Upper lobe of right lung (tissue), 1 donor: ENCODE results near the gene CBY1. TPM values are rescaled to one million over a fixed set of nuclear protein-coding genes. Genes with fewer than 3 reads are reported as not detected.

Experiments used
- ATAC-seq: fragments of 200-7000 bp; cut with Tn5 transposase; one replicate; pipeline ENCODE4 v1.9.1; 2020; ENCODE audit warnings: mild to moderate bottlenecking, moderate library complexity
- DNase-seq: peaks from one replicate; pipeline ENCODE4 v3.0.0-alpha.2; 2020
- H3K27ac ChIP-seq: fragments of 200-600 bp; one replicate; pipeline ENCODE4 v1.8.0; 2022
- H3K27me3 ChIP-seq: fragments of 200-600 bp; one replicate; pipeline ENCODE4 v1.8.0; 2022; ENCODE audit warnings: mild to moderate bottlenecking
- H3K36me3 ChIP-seq: fragments of 200-600 bp; one replicate; pipeline ENCODE4 v1.8.0; 2022
- H3K4me1 ChIP-seq: fragments of 200-600 bp; one replicate; pipeline ENCODE4 v1.8.0; 2022
- H3K4me3 ChIP-seq: fragments of 200-600 bp; one replicate; pipeline ENCODE4 v1.8.0; 2022; ENCODE audit warnings: mild to moderate bottlenecking
- H3K9me3 ChIP-seq: fragments of 200-600 bp; one replicate; pipeline ENCODE4 v1.8.0; 2022
- CTCF ChIP-seq: fragments of 200-600 bp; IDR thresholded peaks from one replicate; pipeline ENCODE4 v1.8.0; 2022; ENCODE audit warnings: antibody characterized with exemption
- intact Hi-C: fragments of 100-400 bp; cut with DNase I; formaldehyde crosslinking; loops from one replicate; pipeline ENCODE4 v1.11.0; 2022
- long read RNA-seq: library from polyadenylated mRNA; unstranded; transcript quantifications from one replicate; pipeline ENCODE4 v2.0.0, GENCODE V29; 2021
- total RNA-seq: library from RNA; stranded (reverse); fragmentation: NEBNext Ultra II Directional; extraction: Animal tissue kit (Norgen Biotek cat#: 25700); gene quantifications from one replicate; pipeline ENCODE4 v1.2.1, GENCODE V29; 2021
- donor health status: DM: no; HTN: yes; CAD: no; lungs with severe emphysema.

Gene CBY1
- total RNA-seq, result 34.6 TPM
- long read RNA-seq, transcript CBY1-201 (5 exons, 1,133 nt), result major isoform, 10 of 13 reads
- long read RNA-seq, partial matches to known transcripts, result 1 of 13 reads
- long read RNA-seq, other reads (novel, unspliced or antisense), result 2 of 13 reads

- H3K9me3 ChIP-seq, result no peaks in the 10 kb centered on the region
- peaks cover 11% of the 10 kb centered on the region for H3K4me1 ChIP-seq
- TF ChIP-seq CTCF, result no peak
- ATAC-seq, result peak; percentile 96
- peaks cover 6% of the 10 kb centered on the region for H3K36me3 ChIP-seq
- peak within 1 kb of the TSS; percentile 98 for H3K27ac ChIP-seq
- peak within 1 kb of the TSS; percentile 95 for H3K4me3 ChIP-seq
- intact Hi-C loops, result no loop called here
- H3K27me3 ChIP-seq, result no peaks in the 10 kb centered on the region
- peak; percentile 95 for DNase-seq
Measured at GRCh38 chr22:38656256-38657044, at the start of gene CBY1, which contains the start of gene FAM227A. Gene CBY1 (plus strand): TSS chr22:38656638. CDS start chr22:38668055, 11,417 bp downstream. Gene FAM227A (minus strand): TSS chr22:38656392. CDS start chr22:38650168, 6,224 bp downstream.

GRCh38 chr22:38607680-38608079 is 48.8 kb upstream of the CBY1 start:
- Histone ChIP-seq H3K4me3 (no peak overlapping the region), H3K9me3 (no peaks in the 10 kb centered on the region), H3K4me1 (no peaks in the 10 kb centered on the region), H3K27ac (no peak overlapping the region), H3K36me3 (no peaks in the 10 kb centered on the region), H3K27me3 (no peaks in the 10 kb centered on the region)
- ATAC-seq (no peak), DNase-seq (no peak)
- intact Hi-C loops, result no loop called here
- no peak for TF ChIP-seq CTCF

GRCh38 chr22:38608992-38609750 is 47.3 kb upstream of the CBY1 start:
- ATAC-seq (no peak), DNase-seq (no peak)
- no peaks in the 10 kb centered on the region for H3K4me1 ChIP-seq
- intact Hi-C loops, result no loop called here
- no peaks in the 10 kb centered on the region for H3K9me3 ChIP-seq
- no peak overlapping the region for H3K4me3 ChIP-seq
- H3K27ac ChIP-seq, result no peak overlapping the region
- no peaks in the 10 kb centered on the region for H3K36me3 ChIP-seq
- no peaks in the 10 kb centered on the region for H3K27me3 ChIP-seq
- TF ChIP-seq CTCF, result no peak

GRCh38 chr22:38610234-38610633 is 46.2 kb upstream of the CBY1 start:
- Histone ChIP-seq H3K4me3 (no peak overlapping the region), H3K36me3 (no peaks in the 10 kb centered on the region), H3K4me1 (no peaks in the 10 kb centered on the region), H3K9me3 (no peaks in the 10 kb centered on the region), H3K27me3 (no peaks in the 10 kb centered on the region), H3K27ac (no peak overlapping the region)
- intact Hi-C loops, result no loop called here
- no peak for ATAC-seq
- no peak for TF ChIP-seq CTCF
- no peak for DNase-seq

GRCh38 chr22:38611559-38611958 is 44.9 kb upstream of the CBY1 start:
- H3K4me1 ChIP-seq, result no peaks in the 10 kb centered on the region
- no peaks in the 10 kb centered on the region for H3K36me3 ChIP-seq
- no peak overlapping the region for H3K27ac ChIP-seq
- no peaks in the 10 kb centered on the region for H3K9me3 ChIP-seq
- intact Hi-C loops, result no loop called here
- no peak for DNase-seq
- no peak for ATAC-seq
- no peak for TF ChIP-seq CTCF
- no peaks in the 10 kb centered on the region for H3K27me3 ChIP-seq
- no peak overlapping the region for H3K4me3 ChIP-seq
